Measurements from ENCODE around the gene LGALS3BP.

DNA sequence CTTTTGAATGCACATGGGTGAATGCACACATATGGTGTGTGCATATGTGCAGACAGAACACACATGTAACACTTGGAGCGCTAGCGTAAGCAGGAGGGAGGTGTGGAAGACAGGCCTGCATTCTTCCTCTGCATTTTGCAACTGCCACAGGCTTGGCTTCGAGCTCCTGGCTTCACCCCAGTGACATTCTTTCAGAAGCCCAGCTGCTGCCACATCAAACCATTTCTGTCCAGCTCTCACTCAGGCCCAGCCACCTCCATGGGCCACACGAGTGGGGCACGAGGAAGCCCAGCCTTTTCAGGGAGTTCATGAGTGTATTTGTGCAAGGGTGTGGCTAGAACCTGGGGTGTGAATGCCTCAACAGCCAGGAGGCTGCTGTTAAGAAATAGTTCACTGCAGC, 18.8 kb downstream of the LGALS3BP start:
- TF ChIP-seq CTCF (IDR thresholded peaks at IDR 0.05) (no peak), POLR2A (IDR thresholded peaks at IDR 0.05) (no peak)
